D721Med (cell line): ENCODE results near the gene SSH2.
"Not testable (repeated sequence)": the region's sequence is repeated elsewhere in the genome, so short reads cannot be mapped to it uniquely, and the experiment has no call there.

ENCODE experiments used
- DNase-seq: peaks from one replicate; pipeline ENCODE4 v3.0.0; 2011; ENCODE audit warnings: low spot score; ENCODE audit not compliant: insufficient read length
- FAIRE-seq: peaks from 2 replicates; lab custom pipeline; 2011; peaks lifted over from hg19 to GRCh38; lab: Jason Lieb, UNC
- TF ChIP-seq, protein P1 (sequence below): IDR thresholded peaks from 2 replicates; pipeline ENCODE4 v1.5.1; 2012; ENCODE audit warnings: mild to moderate bottlenecking, control low read depth; ENCODE audit not compliant: insufficient read depth; ENCODE audit errors: missing control alignments

The SSH2 gene

DNA sequence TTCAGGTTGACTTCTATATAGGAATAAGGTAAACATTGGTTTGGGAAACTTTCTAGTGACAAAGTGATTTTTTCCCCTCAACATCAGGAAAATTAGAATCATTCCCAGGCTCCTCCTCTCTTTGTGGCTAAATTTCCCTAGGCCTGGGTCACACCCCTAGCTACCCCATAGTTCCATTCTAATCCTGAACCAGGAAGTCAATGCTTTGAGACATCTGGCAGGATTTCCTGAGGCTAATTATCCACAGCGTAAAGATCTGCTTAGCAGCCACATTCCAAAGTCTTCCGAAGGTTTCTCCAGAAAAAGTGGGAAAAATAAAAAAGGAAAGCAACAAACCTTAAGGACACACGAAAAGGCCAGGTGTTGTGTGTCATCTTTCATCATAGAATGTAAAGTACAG, 247.0 kb downstream of the SSH2 start:
- DNase-seq (no peak), FAIRE-seq (no peak)
- TF ChIP-seq, protein P1, sequence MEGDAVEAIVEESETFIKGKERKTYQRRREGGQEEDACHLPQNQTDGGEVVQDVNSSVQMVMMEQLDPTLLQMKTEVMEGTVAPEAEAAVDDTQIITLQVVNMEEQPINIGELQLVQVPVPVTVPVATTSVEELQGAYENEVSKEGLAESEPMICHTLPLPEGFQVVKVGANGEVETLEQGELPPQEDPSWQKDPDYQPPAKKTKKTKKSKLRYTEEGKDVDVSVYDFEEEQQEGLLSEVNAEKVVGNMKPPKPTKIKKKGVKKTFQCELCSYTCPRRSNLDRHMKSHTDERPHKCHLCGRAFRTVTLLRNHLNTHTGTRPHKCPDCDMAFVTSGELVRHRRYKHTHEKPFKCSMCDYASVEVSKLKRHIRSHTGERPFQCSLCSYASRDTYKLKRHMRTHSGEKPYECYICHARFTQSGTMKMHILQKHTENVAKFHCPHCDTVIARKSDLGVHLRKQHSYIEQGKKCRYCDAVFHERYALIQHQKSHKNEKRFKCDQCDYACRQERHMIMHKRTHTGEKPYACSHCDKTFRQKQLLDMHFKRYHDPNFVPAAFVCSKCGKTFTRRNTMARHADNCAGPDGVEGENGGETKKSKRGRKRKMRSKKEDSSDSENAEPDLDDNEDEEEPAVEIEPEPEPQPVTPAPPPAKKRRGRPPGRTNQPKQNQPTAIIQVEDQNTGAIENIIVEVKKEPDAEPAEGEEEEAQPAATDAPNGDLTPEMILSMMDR, result no peak

GRCh38 chr17:29682054-29682453, 248.0 kb downstream of the SSH2 start:
- DNase-seq (no peak), FAIRE-seq (no peak)
- TF ChIP-seq, protein P1, result no peak

- FAIRE-seq, result no peak
- DNase-seq, result no peak
- TF ChIP-seq, protein P1, result no peak
Measured at GRCh38 chr17:29677824-29678223, 252.2 kb downstream of the SSH2 start.

DNA sequence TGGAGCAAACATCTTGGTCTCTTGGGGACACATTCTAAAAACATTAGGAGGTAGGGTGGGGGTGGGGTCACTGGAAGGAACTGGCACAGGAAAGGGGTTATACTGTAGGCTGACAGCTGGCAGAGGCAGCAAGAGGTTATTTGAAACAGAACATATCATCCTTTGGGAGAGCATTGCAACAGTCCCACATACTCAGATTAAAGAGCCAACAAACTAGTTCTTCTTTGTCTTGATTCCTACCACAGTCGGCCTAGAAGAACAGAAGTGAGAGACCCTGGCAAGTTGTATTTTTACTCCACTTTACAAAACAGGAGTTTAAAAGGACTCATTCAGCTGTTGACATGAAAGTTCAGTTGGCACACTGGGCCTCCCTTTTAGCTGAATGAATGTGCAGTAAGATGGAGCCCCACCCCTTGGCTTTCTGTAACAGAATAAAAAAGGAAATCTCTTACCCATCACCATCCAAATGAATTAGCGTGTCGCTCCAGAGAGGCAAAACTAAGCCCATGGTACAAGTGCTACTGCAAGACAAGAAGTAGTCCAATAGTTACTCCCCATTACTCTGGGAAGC, 252.7 kb downstream of the SSH2 start:
- FAIRE-seq (no peak), DNase-seq (no peak)
- TF ChIP-seq, protein P1, result no peak

DNA sequence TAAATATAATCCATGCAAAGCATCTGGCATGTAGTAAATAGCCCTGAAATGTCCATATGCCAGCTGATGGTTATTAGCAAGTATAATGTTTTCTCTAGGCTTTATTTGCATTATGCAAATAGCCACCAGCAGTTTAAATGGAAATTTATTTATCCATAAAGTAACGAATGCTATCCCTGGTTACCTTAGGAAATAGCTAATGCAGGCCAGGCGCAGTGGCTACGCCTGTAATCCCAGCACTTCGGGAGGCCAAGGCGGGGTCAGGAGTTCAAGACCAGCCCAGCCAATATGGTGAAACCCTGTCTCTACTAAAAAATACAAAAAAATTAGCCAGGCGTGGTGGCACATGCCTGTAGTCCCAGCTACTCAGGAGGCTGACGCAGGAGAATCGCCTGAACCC, 254.1 kb downstream of the SSH2 start:
- not testable (repeated sequence) for FAIRE-seq, DNase-seq

- TF ChIP-seq, protein P1, result no peak
- FAIRE-seq (no peak), DNase-seq (no peak)
Measured at GRCh38 chr17:29674281-29674680, 255.7 kb downstream of the SSH2 start.

GRCh38 chr17:29671661-29672060, 258.4 kb downstream of the SSH2 start:
- no peak for DNase-seq
- TF ChIP-seq, protein P1, result no peak
- no peak for FAIRE-seq

GRCh38 chr17:29669266-29669665, 260.8 kb downstream of the SSH2 start:
- TF ChIP-seq, protein P1, result no peak
- FAIRE-seq (no peak), DNase-seq (no peak)
